NT2/D1 (cell line): ENCODE measurements around the gene SLCO3A1.
"Not testable (repeated sequence)": the region's sequence is repeated elsewhere in the genome, so short reads cannot be mapped to it uniquely, and the experiment has no call there.

ENCODE experiments used
- DNase-seq: peaks from one replicate; pipeline ENCODE4 v3.0.0-alpha.2; 2011; ENCODE audit warnings: low read depth, low spot score
- H3K27me3 ChIP-seq: 2 replicates; pipeline ENCODE4 v1.6.0; 2011; ENCODE audit warnings: mild to moderate bottlenecking; ENCODE audit not compliant: insufficient read length, insufficient read depth
- H3K36me3 ChIP-seq: 2 replicates; pipeline ENCODE4 v1.6.1; 2011; ENCODE audit warnings: mild to moderate bottlenecking, low read length, mixed read lengths; ENCODE audit not compliant: insufficient read depth, insufficient read length
- H3K4me1 ChIP-seq: 2 replicates; pipeline ENCODE4 v1.5.1; 2011; ENCODE audit not compliant: insufficient read depth, insufficient read length
- H3K4me3 ChIP-seq: 2 replicates; pipeline ENCODE4 v1.5.1; 2011; ENCODE audit warnings: low read depth; ENCODE audit not compliant: insufficient read length
- H3K9ac ChIP-seq: 2 replicates; pipeline ENCODE4 v1.6.0; 2011; ENCODE audit warnings: low read depth; ENCODE audit not compliant: insufficient read length
- H3K9me3 ChIP-seq: 2 replicates; pipeline ENCODE4 v1.5.1; 2011; ENCODE audit warnings: mild to moderate bottlenecking, low read length; ENCODE audit not compliant: insufficient read depth
- SUZ12 ChIP-seq: IDR thresholded peaks from 2 replicates; pipeline ENCODE4 v1.6.1; 2011; ENCODE audit not compliant: insufficient read length, insufficient read depth; ENCODE audit errors: extremely low read depth
- YY1 ChIP-seq: IDR thresholded peaks from 2 replicates; pipeline ENCODE4 v1.6.1; 2011; ENCODE audit not compliant: insufficient read length, insufficient read depth
- ZNF274 ChIP-seq: IDR thresholded peaks from 2 replicates; pipeline ENCODE4 v1.6.1; 2011; ENCODE audit warnings: mild to moderate bottlenecking, low read depth, low read length

SLCO3A1 gene

GRCh38 chr15:92050220-92050898 lies 196.9 kb downstream of the SLCO3A1 start:
- H3K27me3 ChIP-seq, result no peaks in the 10 kb centered on the region
- H3K9me3 ChIP-seq, result no peaks in the 10 kb centered on the region
- TF ChIP-seq SUZ12 (no peak), ZNF274 (no peak), YY1 (no peak)
- no peak overlapping the region for H3K9ac ChIP-seq
- H3K4me1 ChIP-seq, result no peaks in the 10 kb centered on the region
- H3K36me3 ChIP-seq, result no peaks in the 10 kb centered on the region
- H3K4me3 ChIP-seq, result no peak overlapping the region
- DNase-seq, result no peak

GRCh38 chr15:92051716-92052115 lies 198.2 kb downstream of the SLCO3A1 start:
- no peaks in the 10 kb centered on the region for H3K9me3 ChIP-seq
- H3K4me3 ChIP-seq, result no peak overlapping the region
- DNase-seq, result no peak
- no peaks in the 10 kb centered on the region for H3K4me1 ChIP-seq
- no peaks in the 10 kb centered on the region for H3K36me3 ChIP-seq
- no peak overlapping the region for H3K9ac ChIP-seq
- TF ChIP-seq ZNF274 (no peak), YY1 (no peak), SUZ12 (no peak)
- H3K27me3 ChIP-seq, result no peaks in the 10 kb centered on the region

GRCh38 chr15:92053753-92054316 lies 200.3 kb downstream of the SLCO3A1 start:
- no peaks in the 10 kb centered on the region for H3K9me3 ChIP-seq
- no peaks in the 10 kb centered on the region for H3K27me3 ChIP-seq
- no peaks in the 10 kb centered on the region for H3K36me3 ChIP-seq
- TF ChIP-seq SUZ12, result no peak
- no peak for TF ChIP-seq ZNF274
- TF ChIP-seq YY1, result no peak
- DNase-seq, result no peak
- H3K9ac ChIP-seq, result no peak overlapping the region
- no peak overlapping the region for H3K4me3 ChIP-seq
- no peaks in the 10 kb centered on the region for H3K4me1 ChIP-seq

- Histone ChIP-seq H3K9ac (no peak overlapping the region), H3K4me3 (no peak overlapping the region), H3K27me3 (no peaks in the 10 kb centered on the region), H3K4me1 (no peaks in the 10 kb centered on the region), H3K36me3 (no peaks in the 10 kb centered on the region), H3K9me3 (no peaks in the 10 kb centered on the region)
- no peak for TF ChIP-seq YY1
- no peak for TF ChIP-seq SUZ12
- TF ChIP-seq ZNF274, result no peak
- no peak for DNase-seq
Observed at GRCh38 chr15:92056875-92057274, 203.4 kb downstream of the SLCO3A1 start.

- no peak overlapping the region for H3K4me3 ChIP-seq
- no peaks in the 10 kb centered on the region for H3K9me3 ChIP-seq
- no peak for DNase-seq
- H3K36me3 ChIP-seq, result no peaks in the 10 kb centered on the region
- H3K4me1 ChIP-seq, result no peaks in the 10 kb centered on the region
- H3K27me3 ChIP-seq, result no peaks in the 10 kb centered on the region
- H3K9ac ChIP-seq, result no peak overlapping the region
- TF ChIP-seq YY1, result no peak
Observed at GRCh38 chr15:92059036-92059970, 205.8 kb downstream of the SLCO3A1 start.

- not testable (repeated sequence) for DNase-seq, H3K27me3 ChIP-seq, H3K9me3 ChIP-seq, H3K4me1 ChIP-seq, H3K36me3 ChIP-seq, H3K4me3 ChIP-seq, H3K9ac ChIP-seq
Observed at GRCh38 chr15:92059971-92060311, 206.4 kb downstream of the SLCO3A1 start.

GRCh38 chr15:92061511-92062195 lies 208.1 kb downstream of the SLCO3A1 start:
- DNase-seq, result no peak
- no peaks in the 10 kb centered on the region for H3K36me3 ChIP-seq
- H3K4me1 ChIP-seq, result no peaks in the 10 kb centered on the region
- no peaks in the 10 kb centered on the region for H3K9me3 ChIP-seq
- no peak for TF ChIP-seq ZNF274
- TF ChIP-seq YY1, result no peak
- no peak for TF ChIP-seq SUZ12
- no peak overlapping the region for H3K9ac ChIP-seq
- no peaks in the 10 kb centered on the region for H3K27me3 ChIP-seq
- H3K4me3 ChIP-seq, result no peak overlapping the region
